ENCODE results near the gene NCAPD3.

- TF ChIP-seq, protein P1, sequence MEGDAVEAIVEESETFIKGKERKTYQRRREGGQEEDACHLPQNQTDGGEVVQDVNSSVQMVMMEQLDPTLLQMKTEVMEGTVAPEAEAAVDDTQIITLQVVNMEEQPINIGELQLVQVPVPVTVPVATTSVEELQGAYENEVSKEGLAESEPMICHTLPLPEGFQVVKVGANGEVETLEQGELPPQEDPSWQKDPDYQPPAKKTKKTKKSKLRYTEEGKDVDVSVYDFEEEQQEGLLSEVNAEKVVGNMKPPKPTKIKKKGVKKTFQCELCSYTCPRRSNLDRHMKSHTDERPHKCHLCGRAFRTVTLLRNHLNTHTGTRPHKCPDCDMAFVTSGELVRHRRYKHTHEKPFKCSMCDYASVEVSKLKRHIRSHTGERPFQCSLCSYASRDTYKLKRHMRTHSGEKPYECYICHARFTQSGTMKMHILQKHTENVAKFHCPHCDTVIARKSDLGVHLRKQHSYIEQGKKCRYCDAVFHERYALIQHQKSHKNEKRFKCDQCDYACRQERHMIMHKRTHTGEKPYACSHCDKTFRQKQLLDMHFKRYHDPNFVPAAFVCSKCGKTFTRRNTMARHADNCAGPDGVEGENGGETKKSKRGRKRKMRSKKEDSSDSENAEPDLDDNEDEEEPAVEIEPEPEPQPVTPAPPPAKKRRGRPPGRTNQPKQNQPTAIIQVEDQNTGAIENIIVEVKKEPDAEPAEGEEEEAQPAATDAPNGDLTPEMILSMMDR (IDR thresholded peaks at IDR 0.05) = no peak
- TF ChIP-seq POLR2A (IDR thresholded peaks at IDR 0.05) = no peak
- no peak for TF ChIP-seq POLR2AphosphoS5 (IDR thresholded peaks at IDR 0.05)
These were observed 72.6 kb downstream of the NCAPD3 start for GRCh38 chr11:134151083-134151747.
